NCI-H128 (cell line): ENCODE results near the gene C1QL2.

Experiments used
- DNase-seq: peaks from one replicate; lab custom pipeline; 2025; ENCODE audit not compliant: unreplicated experiment; lab: John Stamatoyannopoulos, UW

C1QL2 gene

GRCh38 chr2:119179991-119180390 is 21.4 kb upstream of the C1QL2 start:
- DNase-seq = no peak

- DNase-seq = no peak
Measured at GRCh38 chr2:119179202-119179601, 20.7 kb upstream of the C1QL2 start.

GRCh38 chr2:119178776-119179175 is 20.2 kb upstream of the C1QL2 start:
- DNase-seq = no peak

- DNase-seq = no peak
Measured at GRCh38 chr2:119177838-119178190, 19.3 kb upstream of the C1QL2 start.

GRCh38 chr2:119177171-119177837 is 18.8 kb upstream of the C1QL2 start:
- DNase-seq = no peak

- no peak for DNase-seq
Measured at GRCh38 chr2:119175517-119175916, 17.0 kb upstream of the C1QL2 start.

- no peak for DNase-seq
Measured at GRCh38 chr2:119174993-119175347, 16.4 kb upstream of the C1QL2 start.

- DNase-seq = no peak
Measured at GRCh38 chr2:119174216-119174992, 15.9 kb upstream of the C1QL2 start.

- DNase-seq = no peak
Measured at GRCh38 chr2:119173556-119174060, 15.1 kb upstream of the C1QL2 start.

GRCh38 chr2:119170504-119170903 is 12.0 kb upstream of the C1QL2 start:
- DNase-seq = no peak

GRCh38 chr2:119169717-119170116 is 11.2 kb upstream of the C1QL2 start:
- DNase-seq = no peak

GRCh38 chr2:119160361-119160990 is 1.9 kb upstream of the C1QL2 start:
- no peak for DNase-seq

- no peak for DNase-seq
Measured at GRCh38 chr2:119157850-119158511, 570 bp downstream of the C1QL2 start.

GRCh38 chr2:119156891-119157773 is 1.4 kb downstream of the C1QL2 start:
- DNase-seq = no peak

- no peak for DNase-seq
Measured at GRCh38 chr2:119156105-119156890, 2.3 kb downstream of the C1QL2 start.

GRCh38 chr2:119155633-119156032 is 2.9 kb downstream of the C1QL2 start:
- DNase-seq = no peak

- DNase-seq = no peak
Measured at GRCh38 chr2:119154076-119154475, 4.5 kb downstream of the C1QL2 start.

GRCh38 chr2:119149611-119150010 is 8.9 kb downstream of the C1QL2 start:
- DNase-seq = no peak

GRCh38 chr2:119147776-119148715 is 10.5 kb downstream of the C1QL2 start:
- no peak for DNase-seq
